ENCODE results near the gene USP3.

USP3 gene

GRCh38 chr15:63593705-63594671 lies 89.6 kb downstream of the USP3 start:
- no peak overlapping the region for H3K4me3 ChIP-seq (ENCODE audit: low read depth, low read length)
- H3K9me3 ChIP-seq (ENCODE audit: control insufficient read depth, insufficient read depth, low read length): no peaks in the 10 kb centered on the region
- H3K9ac ChIP-seq (ENCODE audit: low read depth, low read length): no peak overlapping the region
- no peaks in the 10 kb centered on the region for H3K27me3 ChIP-seq (ENCODE audit: control insufficient read depth, insufficient read depth, low read length)
- H3K4me1 ChIP-seq (ENCODE audit: control insufficient read depth, insufficient read depth, low read length): no peaks in the 10 kb centered on the region
- H3K36me3 ChIP-seq (ENCODE audit: control insufficient read depth, insufficient read depth, low read length): peaks cover 2% of the 10 kb centered on the region

DNA sequence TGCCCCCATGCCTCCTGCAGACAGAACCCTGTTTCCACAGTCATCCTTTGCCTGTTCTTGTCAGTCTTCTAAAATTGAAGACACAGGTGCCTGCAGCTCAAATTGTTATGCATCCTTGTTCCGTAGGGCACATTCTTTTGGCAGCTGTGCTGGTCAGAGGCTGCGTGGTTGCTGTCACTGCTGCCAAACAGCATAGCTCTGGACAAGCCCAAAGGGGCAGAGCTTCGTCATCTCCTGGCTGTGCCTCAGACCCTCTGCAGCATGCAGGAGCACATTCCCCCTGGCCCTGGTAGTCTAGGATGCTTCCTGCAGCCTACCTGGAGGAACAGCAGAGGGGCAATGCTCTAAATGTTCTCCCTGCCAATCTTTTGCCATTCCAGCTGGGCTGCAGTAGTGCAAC lies 90.7 kb downstream of the USP3 start:
- peaks cover 4% of the 10 kb centered on the region for H3K4me1 ChIP-seq (ENCODE audit: control insufficient read depth, insufficient read depth, low read length)

DNA sequence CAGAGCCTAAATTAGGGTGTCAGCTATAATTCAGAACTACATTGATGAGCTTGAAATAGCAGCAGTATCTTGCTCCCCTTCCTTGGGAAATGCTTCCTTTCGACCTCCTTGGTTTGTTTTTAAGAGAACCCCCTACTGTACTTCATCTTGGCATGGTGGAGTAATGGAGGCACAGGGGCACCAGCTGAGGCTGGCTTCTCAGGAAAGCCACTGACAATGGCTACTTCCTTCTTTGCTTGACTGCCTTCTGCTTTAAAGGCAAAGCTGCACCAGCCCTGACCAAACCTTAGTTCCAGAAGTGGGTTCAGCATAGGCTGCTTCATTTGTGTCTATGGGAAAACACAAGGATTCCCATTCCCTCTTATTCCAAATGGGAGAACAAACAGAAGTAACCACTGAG lies 91.3 kb downstream of the USP3 start:
- Histone ChIP-seq H3K4me3 (ENCODE audit: low read depth, low read length) (no peak overlapping the region), H3K9ac (ENCODE audit: low read depth, low read length) (no peak overlapping the region), H3K36me3 (ENCODE audit: control insufficient read depth, insufficient read depth, low read length) (peaks cover 2% of the 10 kb centered on the region), H3K4me1 (ENCODE audit: control insufficient read depth, insufficient read depth, low read length) (peaks cover 5% of the 10 kb centered on the region), H3K9me3 (ENCODE audit: control insufficient read depth, insufficient read depth, low read length) (no peaks in the 10 kb centered on the region), H3K27me3 (ENCODE audit: control insufficient read depth, insufficient read depth, low read length) (peaks cover 8% of the 10 kb centered on the region)

More for the DNA sequence above, 90.7 kb downstream of the USP3 start:
- Histone ChIP-seq H3K27me3 (ENCODE audit: control insufficient read depth, insufficient read depth, low read length) (peaks cover 5% of the 10 kb centered on the region), H3K9me3 (ENCODE audit: control insufficient read depth, insufficient read depth, low read length) (no peaks in the 10 kb centered on the region), H3K4me3 (ENCODE audit: low read depth, low read length) (no peak overlapping the region), H3K36me3 (ENCODE audit: control insufficient read depth, insufficient read depth, low read length) (peaks cover 2% of the 10 kb centered on the region), H3K9ac (ENCODE audit: low read depth, low read length) (no peak overlapping the region)

- H3K4me1 ChIP-seq (ENCODE audit: control insufficient read depth, insufficient read depth, low read length): peaks cover 5% of the 10 kb centered on the region
- no peak overlapping the region for H3K9ac ChIP-seq (ENCODE audit: low read depth, low read length)
Observed at GRCh38 chr15:63596676-63597037, 92.3 kb downstream of the USP3 start.

DNA sequence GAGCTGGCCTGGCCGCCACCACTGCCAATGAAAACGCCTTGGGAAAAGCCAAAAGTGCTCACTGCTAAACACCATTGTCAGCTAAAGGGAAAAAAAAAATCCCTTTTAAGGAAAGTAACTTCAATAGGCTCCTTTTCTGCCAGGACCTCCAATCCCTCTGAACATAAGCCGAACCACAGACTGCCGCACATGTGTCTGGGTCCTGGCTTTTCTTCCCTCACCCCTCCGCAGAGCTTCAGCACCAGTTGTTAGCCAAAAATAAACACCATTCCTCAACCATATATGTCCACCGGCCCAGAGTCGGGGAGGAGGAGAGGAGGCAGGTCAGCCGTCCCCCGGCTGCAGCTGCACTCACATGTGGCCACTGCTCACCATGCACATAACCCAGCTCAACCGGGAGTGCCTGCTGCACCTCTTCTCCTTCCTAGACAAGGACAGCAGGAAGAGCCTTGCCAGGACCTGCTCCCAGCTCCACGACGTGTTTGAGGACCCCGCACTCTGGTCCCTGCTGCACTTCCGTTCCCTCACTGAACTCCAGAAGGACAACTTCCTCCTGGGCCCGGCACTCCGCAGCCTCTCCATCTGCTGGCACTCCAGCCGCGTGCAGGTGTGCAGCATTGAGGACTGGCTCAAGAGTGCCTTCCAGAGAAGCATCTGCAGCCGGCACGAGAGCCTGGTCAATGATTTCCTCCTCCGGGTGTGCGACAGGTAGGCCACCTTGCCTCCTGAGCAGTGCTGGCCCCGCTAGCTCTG lies 92.8 kb downstream of the USP3 start, which contains the start of gene FBXL22:
Gene FBXL22 (plus strand): TSS at position 350 of the 753 bp plus-strand sequence. CDS start 6 bp downstream, at position 356.
- Histone ChIP-seq H3K9me3 (ENCODE audit: control insufficient read depth, insufficient read depth, low read length) (no peaks in the 10 kb centered on the region), H3K9ac (ENCODE audit: low read depth, low read length) (no peak within 1 kb of the TSS), H3K4me3 (ENCODE audit: low read depth, low read length) (no peak within 1 kb of the TSS), H3K27me3 (ENCODE audit: control insufficient read depth, insufficient read depth, low read length) (peaks cover 19% of the 10 kb centered on the region), H3K4me1 (ENCODE audit: control insufficient read depth, insufficient read depth, low read length) (peaks cover 5% of the 10 kb centered on the region), H3K36me3 (ENCODE audit: control insufficient read depth, insufficient read depth, low read length) (peaks cover 2% of the 10 kb centered on the region)

More at GRCh38 chr15:63596676-63597037, 92.3 kb downstream of the USP3 start:
- no peak overlapping the region for H3K4me3 ChIP-seq (ENCODE audit: low read depth, low read length)
- H3K9me3 ChIP-seq (ENCODE audit: control insufficient read depth, insufficient read depth, low read length): no peaks in the 10 kb centered on the region
- peaks cover 14% of the 10 kb centered on the region for H3K27me3 ChIP-seq (ENCODE audit: control insufficient read depth, insufficient read depth, low read length)
- peaks cover 2% of the 10 kb centered on the region for H3K36me3 ChIP-seq (ENCODE audit: control insufficient read depth, insufficient read depth, low read length)

- Histone ChIP-seq H3K9ac (ENCODE audit: low read depth, low read length) (no peak overlapping the region), H3K4me3 (ENCODE audit: low read depth, low read length) (no peak overlapping the region), H3K36me3 (ENCODE audit: control insufficient read depth, insufficient read depth, low read length) (peaks cover 2% of the 10 kb centered on the region), H3K4me1 (ENCODE audit: control insufficient read depth, insufficient read depth, low read length) (peaks cover 5% of the 10 kb centered on the region), H3K27me3 (ENCODE audit: control insufficient read depth, insufficient read depth, low read length) (peaks cover 23% of the 10 kb centered on the region), H3K9me3 (ENCODE audit: control insufficient read depth, insufficient read depth, low read length) (no peaks in the 10 kb centered on the region)
Observed at GRCh38 chr15:63597821-63598220, 93.4 kb downstream of the USP3 start.

- Histone ChIP-seq H3K9ac (ENCODE audit: low read depth, low read length) (no peak overlapping the region), H3K9me3 (ENCODE audit: control insufficient read depth, insufficient read depth, low read length) (no peaks in the 10 kb centered on the region), H3K36me3 (ENCODE audit: control insufficient read depth, insufficient read depth, low read length) (peaks cover 2% of the 10 kb centered on the region), H3K4me3 (ENCODE audit: low read depth, low read length) (no peak overlapping the region), H3K4me1 (ENCODE audit: control insufficient read depth, insufficient read depth, low read length) (peaks cover 5% of the 10 kb centered on the region), H3K27me3 (ENCODE audit: control insufficient read depth, insufficient read depth, low read length) (peaks cover 27% of the 10 kb centered on the region)
Observed at GRCh38 chr15:63598473-63599400, 94.3 kb downstream of the USP3 start.

DNA sequence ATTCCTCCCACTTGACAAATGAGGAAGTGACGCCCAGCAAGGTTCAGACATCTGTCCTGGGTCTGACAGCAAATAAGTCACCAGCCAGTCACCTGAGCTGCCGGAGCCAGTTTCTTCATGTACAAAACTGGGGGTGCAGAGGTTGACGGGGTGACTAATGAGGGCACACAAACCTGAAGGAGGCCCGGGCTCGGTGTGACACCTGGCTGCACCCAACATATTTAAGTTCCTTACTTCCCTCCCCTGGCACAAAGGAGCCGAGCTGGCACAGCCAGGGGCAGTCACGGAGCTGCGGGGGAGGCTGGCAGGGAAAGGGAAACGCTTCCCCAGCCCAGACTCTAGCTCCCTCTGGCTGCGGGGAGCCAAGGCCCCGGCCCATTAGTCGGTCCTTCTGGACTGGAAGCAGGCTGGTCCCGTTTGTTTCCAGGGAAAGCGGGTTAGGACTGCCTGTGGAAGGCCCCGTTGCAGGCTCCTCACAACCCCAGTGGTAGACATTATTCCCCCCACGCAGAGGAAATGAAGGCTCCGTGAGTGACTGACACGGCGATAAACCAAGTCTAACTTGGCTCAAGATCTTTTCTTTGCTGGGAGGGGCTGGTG lies 95.1 kb downstream of the USP3 start:
- H3K4me3 ChIP-seq (ENCODE audit: low read depth, low read length): peak overlapping the region; percentile 76
- peaks cover 5% of the 10 kb centered on the region for H3K4me1 ChIP-seq (ENCODE audit: control insufficient read depth, insufficient read depth, low read length)
- no peak overlapping the region for H3K9ac ChIP-seq (ENCODE audit: low read depth, low read length)
- H3K9me3 ChIP-seq (ENCODE audit: control insufficient read depth, insufficient read depth, low read length): no peaks in the 10 kb centered on the region
- H3K27me3 ChIP-seq (ENCODE audit: control insufficient read depth, insufficient read depth, low read length): peaks cover 27% of the 10 kb centered on the region
- H3K36me3 ChIP-seq (ENCODE audit: control insufficient read depth, insufficient read depth, low read length): peaks cover 2% of the 10 kb centered on the region

- Histone ChIP-seq H3K4me1 (ENCODE audit: control insufficient read depth, insufficient read depth, low read length) (peaks cover 5% of the 10 kb centered on the region), H3K9ac (ENCODE audit: low read depth, low read length) (peak overlapping the region; percentile 85), H3K4me3 (ENCODE audit: low read depth, low read length) (peak overlapping the region; percentile 76), H3K36me3 (ENCODE audit: control insufficient read depth, insufficient read depth, low read length) (peaks cover 2% of the 10 kb centered on the region), H3K9me3 (ENCODE audit: control insufficient read depth, insufficient read depth, low read length) (no peaks in the 10 kb centered on the region), H3K27me3 (ENCODE audit: control insufficient read depth, insufficient read depth, low read length) (peaks cover 27% of the 10 kb centered on the region)
Observed at GRCh38 chr15:63600001-63600615, 95.7 kb downstream of the USP3 start.

GRCh38 chr15:63600616-63601025 lies 96.2 kb downstream of the USP3 start:
- Histone ChIP-seq H3K27me3 (ENCODE audit: control insufficient read depth, insufficient read depth, low read length) (peaks cover 27% of the 10 kb centered on the region), H3K9me3 (ENCODE audit: control insufficient read depth, insufficient read depth, low read length) (no peaks in the 10 kb centered on the region), H3K4me1 (ENCODE audit: control insufficient read depth, insufficient read depth, low read length) (peaks cover 5% of the 10 kb centered on the region), H3K4me3 (ENCODE audit: low read depth, low read length) (peak overlapping the region; percentile 76), H3K36me3 (ENCODE audit: control insufficient read depth, insufficient read depth, low read length) (peaks cover 2% of the 10 kb centered on the region), H3K9ac (ENCODE audit: low read depth, low read length) (peak overlapping the region; percentile 85)

All from iPS-15b (cell line).